B cell (primary cell): ENCODE results near the gene DNAH8. TPM values are rescaled to one million over a fixed set of nuclear protein-coding genes. Genes with fewer than 3 reads are reported as not detected.
A peak's percentile ranks its signal among the peaks of the same experiment; 100 is the strongest.

Experiments used
- ATAC-seq: fragments of 200-7000 bp; cut with Tn5 transposase; one replicate; pipeline ENCODE4 v1.10.0; 2021; ENCODE audit warnings: low read depth, mild to moderate bottlenecking, moderate number of reproducible peaks, moderate library complexity
- CTCF ChIA-PET: fragments of 350-600 bp; sonication (Branson Sonifier 250); formaldehyde crosslinking; loops from one replicate; lab custom pipeline; 2021; ENCODE audit warnings: antibody characterized with exemption, inconsistent platforms; lab: Charles Lee
- POLR2A ChIA-PET: fragments of 350-600 bp; sonication (Branson Sonifier 250); formaldehyde crosslinking; loops from one replicate; lab custom pipeline; 2021; ENCODE audit warnings: antibody characterized with exemption; lab: Charles Lee
- DNase-seq: peaks from one replicate; pipeline ENCODE4 v3.0.0; 2013
- H2AFZ ChIP-seq: 2 replicates; pipeline ENCODE4 v1.6.1; 2012; ENCODE audit warnings: mild to moderate bottlenecking, low read depth, low read length; ENCODE audit not compliant: insufficient read depth, poor library complexity, severe bottlenecking
- H3K27ac ChIP-seq, 2 donors: 1 replicate in 1 of 2; 2 replicates in 1 of 2; pipeline ENCODE4 v1.5.1; 2012 to 2013; ENCODE audit warnings: low read length in 2 of 2, mild to moderate bottlenecking in 2 of 2, moderate library complexity in 1 of 2
- H3K27me3 ChIP-seq, 4 experiments: fragments of 200-600 bp in 1 of 4; sonication (generic) in 1 of 4; replicated peaks in 1 of 4; 1 replicate in 2 of 4; 2 replicates in 2 of 4; pipeline versions ENCODE4 v1.6.1 to v1.7.0; 2013 to 2016; ENCODE audit warnings: low read length in 3 of 4, mild to moderate bottlenecking in 2 of 4, mixed read lengths in 1 of 4, moderate library complexity in 1 of 4; ENCODE audit not compliant: insufficient read depth in 4 of 4, control insufficient read depth in 3 of 4; ENCODE audit errors: control extremely low read depth in 1 of 4
- H3K36me3 ChIP-seq, 2 experiments: replicated peaks in 1 of 2; 1 replicate in 1 of 2; 2 replicates in 1 of 2; pipeline versions ENCODE4 v1.6.1 to v1.7.1; 2013; ENCODE audit warnings: low read length in 1 of 2; ENCODE audit not compliant: insufficient read depth in 2 of 2, control insufficient read depth in 1 of 2; ENCODE audit errors: control extremely low read depth in 1 of 2, extremely low read depth in 1 of 2
- H3K4me1 ChIP-seq, 2 donors: fragments of 200-600 bp in 1 of 2; sonication (generic) in 1 of 2; 1 replicate in 1 of 2; 2 replicates in 1 of 2; pipeline versions ENCODE4 v1.5.1 to v1.6.1; 2013 to 2017; ENCODE audit warnings: low read length in 2 of 2; ENCODE audit not compliant: control insufficient read depth in 2 of 2, insufficient read depth in 2 of 2
- H3K4me2 ChIP-seq: replicated peaks from 2 replicates; pipeline ENCODE3; 2012; ENCODE audit warnings: mild to moderate bottlenecking, low read depth, low read length; ENCODE audit not compliant: poor library complexity, severe bottlenecking
- H3K4me3 ChIP-seq, 5 experiments: fragments of 200-600 bp in 1 of 5; sonication (generic) in 1 of 5; 1 replicate in 3 of 5; 2 replicates in 2 of 5; pipeline versions ENCODE4 v1.5.1 to v1.7.0; 2011 to 2016; ENCODE audit warnings: low read length in 4 of 5, mild to moderate bottlenecking in 4 of 5, low read depth in 2 of 5, control low read depth in 1 of 5, moderate library complexity in 1 of 5; ENCODE audit not compliant: insufficient read depth in 1 of 5; ENCODE audit errors: control extremely low read depth in 1 of 5, extremely low read depth in 1 of 5
- H3K79me2 ChIP-seq: fragments of 200-600 bp; sonication (generic); one replicate; pipeline ENCODE4 v1.6.0; 2016; ENCODE audit warnings: low read length; ENCODE audit not compliant: control insufficient read depth, insufficient read depth
- H3K9ac ChIP-seq: fragments of 200-600 bp; sonication (generic); 2 replicates; pipeline ENCODE4 v1.6.1; 2017; ENCODE audit warnings: mild to moderate bottlenecking, low read length, moderate library complexity
- H3K9me3 ChIP-seq, 3 donors: one replicate each; pipeline versions ENCODE4 v1.6.1 to v1.7.1; 2013; ENCODE audit warnings: low read length in 2 of 3; ENCODE audit not compliant: control insufficient read depth in 2 of 3, insufficient read depth in 1 of 3; ENCODE audit errors: control extremely low read depth in 1 of 3
- H4K20me1 ChIP-seq: 2 replicates; pipeline ENCODE4 v1.6.0; 2012; ENCODE audit warnings: mild to moderate bottlenecking, low read length; ENCODE audit not compliant: insufficient read depth, control insufficient read depth, poor library complexity, severe bottlenecking
- H3K27ac Mint-ChIP-seq: one replicate; pipeline ENCODE4 v1.8.0; 2021; ENCODE audit warnings: mixed read lengths
- H3K27me3 Mint-ChIP-seq: one replicate; pipeline ENCODE4 v1.8.0; 2021; ENCODE audit warnings: mixed read lengths
- H3K4me1 Mint-ChIP-seq: one replicate; pipeline ENCODE4 v1.8.0; 2021; ENCODE audit warnings: mixed read lengths
- H3K4me3 Mint-ChIP-seq: one replicate; pipeline ENCODE4 v1.8.0; 2021; ENCODE audit warnings: mixed read lengths
- H3K9me3 Mint-ChIP-seq: one replicate; pipeline ENCODE4 v1.8.0; 2022; ENCODE audit warnings: mixed read lengths; ENCODE audit not compliant: insufficient read depth
- EZH2 ChIP-seq: IDR thresholded peaks from 2 replicates; pipeline ENCODE4 v1.6.1; 2012; ENCODE audit warnings: borderline replicate concordance, low read depth, mild to moderate bottlenecking, moderate library complexity, low read length; ENCODE audit not compliant: insufficient read depth, poor library complexity, severe bottlenecking
- WGBS: methylation state at CpG from one replicate; pipeline ENCODE4 v1.1.5; 2013; ENCODE audit warnings: missing lambda C conversion rate; ENCODE audit not compliant: insufficient coverage; 5-methylcytosine and 5-hydroxymethylcytosine counted together
- intact Hi-C: fragments of 100-400 bp; cut with micrococcal nuclease; formaldehyde crosslinking; loops from one replicate; pipeline ENCODE4 v1.10.0; 2022
- polyA plus RNA-seq: library from polyadenylated mRNA; depleted of rRNA; stranded (reverse); fragments of >200 nt; gene quantifications from 2 replicates; pipeline ENCODE4 v1.2.3, GENCODE V29; 2012
- total RNA-seq, 2 donors: library from RNA; stranded (reverse); fragments of 120-200 nt in 1 of 2; gene quantifications; 1 replicate in 1 of 2; 2 replicates in 1 of 2; pipeline versions ENCODE4 v1.2.3 to v1.2.4, GENCODE V29; 2013 to 2022
- TF ChIP-seq, protein P1 (sequence below): fragments of 200-600 bp; IDR thresholded peaks from one replicate; pipeline ENCODE4 v1.8.0; 2022; ENCODE audit warnings: antibody characterized with exemption, mild to moderate bottlenecking

Gene DNAH8
- total and polyA plus RNA-seq, 2 donors (not counting 1 experiment from before 2014, with no cell fraction given) = 0.69 to 1.1 TPM

DNA sequence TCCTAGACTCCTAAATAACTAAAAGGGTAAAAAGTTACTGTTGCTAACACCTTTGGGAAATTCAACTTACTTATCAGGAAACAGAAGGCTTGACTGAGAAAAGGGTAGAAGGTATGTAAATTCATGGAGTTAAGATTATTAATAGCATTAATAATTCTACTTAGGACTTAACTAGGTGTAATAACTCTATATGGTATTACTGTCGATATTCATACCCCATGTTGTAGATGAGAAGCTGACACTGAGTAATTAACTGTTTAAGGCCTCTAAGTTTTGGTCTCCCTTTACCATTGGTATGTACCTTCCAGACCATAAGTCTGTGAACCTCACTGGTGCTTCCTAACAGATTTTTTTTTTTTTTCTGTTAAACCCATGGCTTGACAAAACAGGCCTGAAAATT, 27.6 kb upstream of the DNAH8 start:
- TF ChIP-seq EZH2 = no peak
- TF ChIP-seq, protein P1, sequence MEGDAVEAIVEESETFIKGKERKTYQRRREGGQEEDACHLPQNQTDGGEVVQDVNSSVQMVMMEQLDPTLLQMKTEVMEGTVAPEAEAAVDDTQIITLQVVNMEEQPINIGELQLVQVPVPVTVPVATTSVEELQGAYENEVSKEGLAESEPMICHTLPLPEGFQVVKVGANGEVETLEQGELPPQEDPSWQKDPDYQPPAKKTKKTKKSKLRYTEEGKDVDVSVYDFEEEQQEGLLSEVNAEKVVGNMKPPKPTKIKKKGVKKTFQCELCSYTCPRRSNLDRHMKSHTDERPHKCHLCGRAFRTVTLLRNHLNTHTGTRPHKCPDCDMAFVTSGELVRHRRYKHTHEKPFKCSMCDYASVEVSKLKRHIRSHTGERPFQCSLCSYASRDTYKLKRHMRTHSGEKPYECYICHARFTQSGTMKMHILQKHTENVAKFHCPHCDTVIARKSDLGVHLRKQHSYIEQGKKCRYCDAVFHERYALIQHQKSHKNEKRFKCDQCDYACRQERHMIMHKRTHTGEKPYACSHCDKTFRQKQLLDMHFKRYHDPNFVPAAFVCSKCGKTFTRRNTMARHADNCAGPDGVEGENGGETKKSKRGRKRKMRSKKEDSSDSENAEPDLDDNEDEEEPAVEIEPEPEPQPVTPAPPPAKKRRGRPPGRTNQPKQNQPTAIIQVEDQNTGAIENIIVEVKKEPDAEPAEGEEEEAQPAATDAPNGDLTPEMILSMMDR = no peak
- H3K27me3 Mint-ChIP-seq = no peaks in the 10 kb centered on the region
- H3K27ac Mint-ChIP-seq = no peak overlapping the region
- ATAC-seq (no peak), DNase-seq (no peak)
- ChIA-PET POLR2A (no interaction called here), CTCF (interaction anchor here (1.2 kb wide), 1 partner anchor 194 kb away, joined by 4 read pairs; no protein-coding TSS in a partner anchor)
- H3K4me2 ChIP-seq = no peak overlapping the region
- no peak overlapping the region for H2AFZ ChIP-seq
- peak overlapping the region in 1 of 2 donors; percentile 29 for H3K27ac ChIP-seq
- H3K4me3 ChIP-seq = no peak overlapping the region
- H3K79me2 ChIP-seq = peaks cover 5% of the 10 kb centered on the region
- intact Hi-C loops = no loop called here
- no peaks in the 10 kb centered on the region for H3K9me3 ChIP-seq
- H3K4me3 Mint-ChIP-seq = no peak overlapping the region
- H3K9ac ChIP-seq = no peak overlapping the region
- no peaks in the 10 kb centered on the region for H3K27me3 ChIP-seq
- H3K4me1 Mint-ChIP-seq = peaks cover 47% of the 10 kb centered on the region
- no peaks in the 10 kb centered on the region for H3K9me3 Mint-ChIP-seq
- peaks cover 12 to 15% of the 10 kb centered on the region in 2 donors for H3K4me1 ChIP-seq
- H4K20me1 ChIP-seq = no peaks in the 10 kb centered on the region
- H3K36me3 ChIP-seq = peaks cover 0 to 16% of the 10 kb centered on the region in 2 experiments
- WGBS = no CpG with 5 or more reads among the region's 1 CpG

DNA sequence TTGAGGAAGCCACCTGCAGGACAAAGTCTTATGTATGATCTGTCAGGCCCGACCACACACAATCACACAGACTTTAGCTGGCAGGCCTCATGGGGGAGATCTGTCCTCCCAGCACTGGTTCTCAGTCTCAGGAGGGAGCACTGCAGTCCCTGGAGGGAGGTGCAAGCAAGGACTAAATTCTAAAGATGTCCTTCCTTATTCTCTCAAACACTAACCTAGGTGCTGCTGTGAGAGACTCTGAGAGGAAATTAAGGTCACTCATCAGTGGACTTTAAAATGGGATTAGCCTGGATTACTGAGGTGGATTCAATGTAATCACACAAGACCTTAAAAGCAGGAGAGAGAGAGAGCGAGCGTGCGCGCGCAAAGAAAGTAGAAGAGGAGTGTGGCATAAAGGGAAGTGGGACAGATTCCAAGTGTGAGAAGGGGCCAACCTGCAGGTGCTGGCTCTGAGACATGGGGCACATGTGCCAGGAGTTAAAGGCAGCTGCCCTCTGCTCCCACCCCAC, 26.5 kb upstream of the DNAH8 start:
- H3K9ac ChIP-seq = peak overlapping the region; percentile 8
- H2AFZ ChIP-seq = peak overlapping the region; percentile 9
- no peak for TF ChIP-seq EZH2
- TF ChIP-seq, protein P1 = no peak
- Mint-ChIP-seq H3K27ac (peak overlapping the region; percentile 56), H3K9me3 (no peaks in the 10 kb centered on the region), H3K4me1 (peaks cover 51% of the 10 kb centered on the region), H3K27me3 (no peaks in the 10 kb centered on the region), H3K4me3 (peak overlapping the region; percentile 40)
- H3K4me2 ChIP-seq = peak overlapping the region; percentile 39
- peaks cover 12 to 15% of the 10 kb centered on the region in 2 donors for H3K4me1 ChIP-seq
- H3K27ac ChIP-seq = peak overlapping the region; percentile 18 to 50
- POLR2A ChIA-PET = no interaction called here
- no peaks in the 10 kb centered on the region for H3K9me3 ChIP-seq
- DNase-seq (peak; percentile 51), ATAC-seq (peak; percentile 96)
- peaks cover 5% of the 10 kb centered on the region for H3K79me2 ChIP-seq
- H3K4me3 ChIP-seq = no peak overlapping the region
- peaks cover 0 to 9% of the 10 kb centered on the region in 2 experiments for H3K36me3 ChIP-seq
- intact Hi-C loops = loop anchor here (2.0 kb wide), 1 partner anchor 14 kb away; the partner anchor contains the start of gene GLO1
- H3K27me3 ChIP-seq = no peaks in the 10 kb centered on the region
- 20% methylated on average over 5 of the region's 6 CpGs for WGBS
- H4K20me1 ChIP-seq = no peaks in the 10 kb centered on the region
- CTCF ChIA-PET = interaction anchor here (1.2 kb wide), 1 partner anchor 195 kb away, joined by 4 read pairs; no protein-coding TSS in a partner anchor
